SW 1271 (cell line): ENCODE data around the gene BHLHE23.

Source experiments
- DNase-seq, 2 experiments: peaks; one replicate each; lab custom pipeline; 2025; lab: John Stamatoyannopoulos, UW

The BHLHE23 gene

GRCh38 chr20:63006540-63007359 lies at the start of gene BHLHE23:
Gene BHLHE23 (minus strand): TSS chr20:63006964. CDS start chr20:63006774, 190 bp downstream.
- DNase-seq, result no peak

GRCh38 chr20:63055575-63056235 lies 48.9 kb upstream of the BHLHE23 start:
- no peak for DNase-seq

- no peak for DNase-seq
These were observed 48.0 kb upstream of the BHLHE23 start for GRCh38 chr20:63054681-63055240.

GRCh38 chr20:63054103-63054474 lies 47.3 kb upstream of the BHLHE23 start:
- DNase-seq, result no peak

- DNase-seq, result no peak
These were observed 46.8 kb upstream of the BHLHE23 start for GRCh38 chr20:63053432-63054102.

- DNase-seq, result no peak
These were observed 46.0 kb upstream of the BHLHE23 start for GRCh38 chr20:63052571-63053431.

GRCh38 chr20:63051911-63052310 lies 45.1 kb upstream of the BHLHE23 start:
- no peak for DNase-seq

- DNase-seq, result no peak
These were observed 44.6 kb upstream of the BHLHE23 start for GRCh38 chr20:63051186-63051860.

GRCh38 chr20:63050406-63050805 lies 43.6 kb upstream of the BHLHE23 start:
- no peak for DNase-seq

- no peak for DNase-seq
These were observed 42.9 kb upstream of the BHLHE23 start for GRCh38 chr20:63049561-63050221.

GRCh38 chr20:63049191-63049518 lies 42.4 kb upstream of the BHLHE23 start:
- no peak for DNase-seq

GRCh38 chr20:63048516-63049190 lies 41.9 kb upstream of the BHLHE23 start:
- no peak for DNase-seq

- DNase-seq, result no peak
These were observed 41.2 kb upstream of the BHLHE23 start for GRCh38 chr20:63047946-63048345.

- DNase-seq, result no peak
These were observed 40.5 kb upstream of the BHLHE23 start for GRCh38 chr20:63047267-63047666.

GRCh38 chr20:63046841-63047240 lies 40.1 kb upstream of the BHLHE23 start:
- no peak for DNase-seq

- DNase-seq, result no peak
These were observed 39.2 kb upstream of the BHLHE23 start for GRCh38 chr20:63045991-63046390.

GRCh38 chr20:63045401-63045800 lies 38.6 kb upstream of the BHLHE23 start:
- no peak for DNase-seq

GRCh38 chr20:63044605-63045004 lies 37.8 kb upstream of the BHLHE23 start:
- DNase-seq, result no peak

GRCh38 chr20:63044204-63044600 lies 37.4 kb upstream of the BHLHE23 start:
- DNase-seq, result no peak
